H1 (cell line): ENCODE data around the gene SH3PXD2A. TPM values are rescaled to one million over a fixed set of nuclear protein-coding genes. Genes with fewer than 3 reads are reported as not detected.

Experiments
- CBX8 ChIP-seq: fragments of 300-800, 300-1000 bp; sonication (generic); IDR thresholded peaks from 2 replicates; pipeline ENCODE4 v1.7.1; 2016; ENCODE audit warnings: low read depth, low read length, borderline replicate concordance
- CREB1 ChIP-seq: IDR thresholded peaks from 2 replicates; pipeline ENCODE4 v1.6.1; 2012; ENCODE audit warnings: inconsistent platforms
- HDAC6 ChIP-seq: IDR thresholded peaks from one replicate; pipeline ENCODE4 v1.7.1; 2012; ENCODE audit warnings: low read depth, mild to moderate bottlenecking, inconsistent platforms, low read length, moderate library complexity
- JUND ChIP-seq: IDR thresholded peaks from 2 replicates; pipeline ENCODE4 v1.6.1; 2011; ENCODE audit warnings: mild to moderate bottlenecking, improper control_type of control experiment, low read length
- SIX5 ChIP-seq: IDR thresholded peaks from 2 replicates; pipeline ENCODE4 v1.6.1; 2011; ENCODE audit warnings: mild to moderate bottlenecking, low read depth, low read length
- polyA plus RNA-seq, 7 experiments: library from polyadenylated mRNA; depleted of rRNA in 3 of 7; stranded (reverse) in 5 of 7; unstranded in 2 of 7; fragments of >200 nt in 5 of 7; fragments of 200-250 nt in 2 of 7; gene quantifications; 1 replicate in 5 of 7; 2 replicates in 1 of 7; 4 replicates in 1 of 7; pipeline versions ENCODE4 v1.2.1 to v1.2.3, GENCODE V29; 2011 to 2013; ENCODE audit warnings: missing spikeins in 2 of 7, mixed read lengths in 2 of 7
- total RNA-seq: library from RNA; stranded (reverse); fragmentation: NEBNext Ultra II Directional; extraction: Animal tissue kit (Norgen Biotek cat#: 25700); gene quantifications from 2 replicates; pipeline ENCODE4 v1.2.1, GENCODE V29; 2021
- TF ChIP-seq, protein P1 (sequence below): IDR thresholded peaks from 2 replicates; pipeline ENCODE4 v1.6.1; 2012; ENCODE audit warnings: inconsistent platforms
- TF ChIP-seq, protein P2 (sequence below): fragments of 300-600 bp; sonication (generic); IDR thresholded peaks from 2 replicates; pipeline ENCODE4 v1.7.1; 2012; ENCODE audit warnings: low read length, moderate library complexity, mild to moderate bottlenecking, inconsistent platforms; ENCODE audit not compliant: insufficient replicate concordance

The SH3PXD2A gene
- total and polyA plus RNA-seq, 2 of the 8 experiments (the other 6 are each of a cell fraction or from before 2014, with no cell fraction given), result 5.4 to 16.3 TPM

DNA sequence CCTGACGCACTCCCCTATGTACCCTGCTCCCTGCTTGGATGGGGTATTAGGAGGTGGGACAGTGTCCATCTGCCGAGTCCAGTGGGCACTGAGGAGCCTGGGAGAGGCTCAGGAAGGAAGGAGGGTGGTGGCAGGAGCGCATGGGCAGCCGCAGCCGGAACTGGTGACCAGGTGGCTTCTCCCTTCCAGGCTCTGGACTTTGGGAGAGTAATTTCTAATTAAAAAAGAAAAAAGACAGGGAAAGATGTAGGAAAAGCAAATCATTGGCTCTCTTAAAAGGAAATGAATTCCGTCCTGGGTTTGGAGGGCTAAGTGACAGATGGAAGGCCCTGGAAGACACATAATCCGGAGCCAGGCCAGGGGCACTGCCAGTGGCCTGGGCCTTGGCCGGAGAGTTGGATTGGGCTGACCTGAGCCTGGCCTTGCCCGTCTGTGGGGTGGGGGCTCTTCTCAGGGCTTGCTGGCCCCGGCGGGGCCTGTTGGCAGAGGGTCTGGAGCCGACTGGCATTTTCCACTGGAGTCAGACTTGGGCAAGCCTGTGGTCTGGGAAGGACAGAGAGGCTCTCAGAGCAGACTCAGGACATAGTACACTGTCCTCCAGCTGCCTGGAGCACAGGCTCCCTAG, 298.9 kb downstream of the SH3PXD2A start (continued):
- TF ChIP-seq HDAC6 (no peak), JUND (no peak), CREB1 (no peak), CBX8 (no peak), SIX5 (no peak)
- TF ChIP-seq, protein P1, sequence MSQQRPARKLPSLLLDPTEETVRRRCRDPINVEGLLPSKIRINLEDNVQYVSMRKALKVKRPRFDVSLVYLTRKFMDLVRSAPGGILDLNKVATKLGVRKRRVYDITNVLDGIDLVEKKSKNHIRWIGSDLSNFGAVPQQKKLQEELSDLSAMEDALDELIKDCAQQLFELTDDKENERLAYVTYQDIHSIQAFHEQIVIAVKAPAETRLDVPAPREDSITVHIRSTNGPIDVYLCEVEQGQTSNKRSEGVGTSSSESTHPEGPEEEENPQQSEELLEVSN, result no peak
- TF ChIP-seq, protein P2, sequence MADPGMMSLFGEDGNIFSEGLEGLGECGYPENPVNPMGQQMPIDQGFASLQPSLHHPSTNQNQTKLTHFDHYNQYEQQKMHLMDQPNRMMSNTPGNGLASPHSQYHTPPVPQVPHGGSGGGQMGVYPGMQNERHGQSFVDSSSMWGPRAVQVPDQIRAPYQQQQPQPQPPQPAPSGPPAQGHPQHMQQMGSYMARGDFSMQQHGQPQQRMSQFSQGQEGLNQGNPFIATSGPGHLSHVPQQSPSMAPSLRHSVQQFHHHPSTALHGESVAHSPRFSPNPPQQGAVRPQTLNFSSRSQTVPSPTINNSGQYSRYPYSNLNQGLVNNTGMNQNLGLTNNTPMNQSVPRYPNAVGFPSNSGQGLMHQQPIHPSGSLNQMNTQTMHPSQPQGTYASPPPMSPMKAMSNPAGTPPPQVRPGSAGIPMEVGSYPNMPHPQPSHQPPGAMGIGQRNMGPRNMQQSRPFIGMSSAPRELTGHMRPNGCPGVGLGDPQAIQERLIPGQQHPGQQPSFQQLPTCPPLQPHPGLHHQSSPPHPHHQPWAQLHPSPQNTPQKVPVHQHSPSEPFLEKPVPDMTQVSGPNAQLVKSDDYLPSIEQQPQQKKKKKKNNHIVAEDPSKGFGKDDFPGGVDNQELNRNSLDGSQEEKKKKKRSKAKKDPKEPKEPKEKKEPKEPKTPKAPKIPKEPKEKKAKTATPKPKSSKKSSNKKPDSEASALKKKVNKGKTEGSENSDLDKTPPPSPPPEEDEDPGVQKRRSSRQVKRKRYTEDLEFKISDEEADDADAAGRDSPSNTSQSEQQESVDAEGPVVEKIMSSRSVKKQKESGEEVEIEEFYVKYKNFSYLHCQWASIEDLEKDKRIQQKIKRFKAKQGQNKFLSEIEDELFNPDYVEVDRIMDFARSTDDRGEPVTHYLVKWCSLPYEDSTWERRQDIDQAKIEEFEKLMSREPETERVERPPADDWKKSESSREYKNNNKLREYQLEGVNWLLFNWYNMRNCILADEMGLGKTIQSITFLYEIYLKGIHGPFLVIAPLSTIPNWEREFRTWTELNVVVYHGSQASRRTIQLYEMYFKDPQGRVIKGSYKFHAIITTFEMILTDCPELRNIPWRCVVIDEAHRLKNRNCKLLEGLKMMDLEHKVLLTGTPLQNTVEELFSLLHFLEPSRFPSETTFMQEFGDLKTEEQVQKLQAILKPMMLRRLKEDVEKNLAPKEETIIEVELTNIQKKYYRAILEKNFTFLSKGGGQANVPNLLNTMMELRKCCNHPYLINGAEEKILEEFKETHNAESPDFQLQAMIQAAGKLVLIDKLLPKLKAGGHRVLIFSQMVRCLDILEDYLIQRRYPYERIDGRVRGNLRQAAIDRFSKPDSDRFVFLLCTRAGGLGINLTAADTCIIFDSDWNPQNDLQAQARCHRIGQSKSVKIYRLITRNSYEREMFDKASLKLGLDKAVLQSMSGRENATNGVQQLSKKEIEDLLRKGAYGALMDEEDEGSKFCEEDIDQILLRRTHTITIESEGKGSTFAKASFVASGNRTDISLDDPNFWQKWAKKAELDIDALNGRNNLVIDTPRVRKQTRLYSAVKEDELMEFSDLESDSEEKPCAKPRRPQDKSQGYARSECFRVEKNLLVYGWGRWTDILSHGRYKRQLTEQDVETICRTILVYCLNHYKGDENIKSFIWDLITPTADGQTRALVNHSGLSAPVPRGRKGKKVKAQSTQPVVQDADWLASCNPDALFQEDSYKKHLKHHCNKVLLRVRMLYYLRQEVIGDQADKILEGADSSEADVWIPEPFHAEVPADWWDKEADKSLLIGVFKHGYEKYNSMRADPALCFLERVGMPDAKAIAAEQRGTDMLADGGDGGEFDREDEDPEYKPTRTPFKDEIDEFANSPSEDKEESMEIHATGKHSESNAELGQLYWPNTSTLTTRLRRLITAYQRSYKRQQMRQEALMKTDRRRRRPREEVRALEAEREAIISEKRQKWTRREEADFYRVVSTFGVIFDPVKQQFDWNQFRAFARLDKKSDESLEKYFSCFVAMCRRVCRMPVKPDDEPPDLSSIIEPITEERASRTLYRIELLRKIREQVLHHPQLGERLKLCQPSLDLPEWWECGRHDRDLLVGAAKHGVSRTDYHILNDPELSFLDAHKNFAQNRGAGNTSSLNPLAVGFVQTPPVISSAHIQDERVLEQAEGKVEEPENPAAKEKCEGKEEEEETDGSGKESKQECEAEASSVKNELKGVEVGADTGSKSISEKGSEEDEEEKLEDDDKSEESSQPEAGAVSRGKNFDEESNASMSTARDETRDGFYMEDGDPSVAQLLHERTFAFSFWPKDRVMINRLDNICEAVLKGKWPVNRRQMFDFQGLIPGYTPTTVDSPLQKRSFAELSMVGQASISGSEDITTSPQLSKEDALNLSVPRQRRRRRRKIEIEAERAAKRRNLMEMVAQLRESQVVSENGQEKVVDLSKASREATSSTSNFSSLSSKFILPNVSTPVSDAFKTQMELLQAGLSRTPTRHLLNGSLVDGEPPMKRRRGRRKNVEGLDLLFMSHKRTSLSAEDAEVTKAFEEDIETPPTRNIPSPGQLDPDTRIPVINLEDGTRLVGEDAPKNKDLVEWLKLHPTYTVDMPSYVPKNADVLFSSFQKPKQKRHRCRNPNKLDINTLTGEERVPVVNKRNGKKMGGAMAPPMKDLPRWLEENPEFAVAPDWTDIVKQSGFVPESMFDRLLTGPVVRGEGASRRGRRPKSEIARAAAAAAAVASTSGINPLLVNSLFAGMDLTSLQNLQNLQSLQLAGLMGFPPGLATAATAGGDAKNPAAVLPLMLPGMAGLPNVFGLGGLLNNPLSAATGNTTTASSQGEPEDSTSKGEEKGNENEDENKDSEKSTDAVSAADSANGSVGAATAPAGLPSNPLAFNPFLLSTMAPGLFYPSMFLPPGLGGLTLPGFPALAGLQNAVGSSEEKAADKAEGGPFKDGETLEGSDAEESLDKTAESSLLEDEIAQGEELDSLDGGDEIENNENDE, result no peak
